HEK293T (cell line): ENCODE measurements around the gene GDF2.

Experiments
- BHLHE40 ChIP-seq: fragments of 450-650 bp; IDR thresholded peaks from 2 replicates; pipeline ENCODE4 v1.6.1; 2016; ENCODE audit warnings: mild to moderate bottlenecking, moderate library complexity, borderline replicate concordance
- ELF4 ChIP-seq: fragments of 450-650 bp; IDR thresholded peaks from 2 replicates; pipeline ENCODE4 v1.6.1; 2017; ENCODE audit warnings: antibody characterized with exemption
- FOXA1 ChIP-seq: fragments of 450-650 bp; IDR thresholded peaks from 2 replicates; pipeline ENCODE4 v1.6.1; 2016; ENCODE audit warnings: mild to moderate bottlenecking
- FOXM1 ChIP-seq: fragments of 450-650 bp; IDR thresholded peaks from 2 replicates; pipeline ENCODE4 v1.6.1; 2017; ENCODE audit warnings: mild to moderate bottlenecking, borderline replicate concordance
- NFRKB ChIP-seq: fragments of 450-650 bp; IDR thresholded peaks from 2 replicates; pipeline ENCODE4 v1.6.1; 2016; ENCODE audit warnings: mild to moderate bottlenecking, moderate library complexity
- PKNOX1 ChIP-seq: fragments of 450-650 bp; IDR thresholded peaks from 2 replicates; pipeline ENCODE4 v1.6.1; 2016
- SP1 ChIP-seq: fragments of 450-650 bp; IDR thresholded peaks from 2 replicates; pipeline ENCODE4 v1.6.1; 2017
- ZNF384 ChIP-seq: fragments of 450-650 bp; IDR thresholded peaks from 2 replicates; pipeline ENCODE4 v1.6.1; 2016

GRCh38 chr10:47307381-47307780 is 14.9 kb upstream of the GDF2 start:
- TF ChIP-seq BHLHE40 (no peak), FOXA1 (no peak), NFRKB (no peak), ELF4 (no peak), ZNF384 (no peak), FOXM1 (no peak), SP1 (no peak), PKNOX1 (no peak)
